ENCODE results near the gene ADGRA1.

- TF ChIP-seq, protein P1, sequence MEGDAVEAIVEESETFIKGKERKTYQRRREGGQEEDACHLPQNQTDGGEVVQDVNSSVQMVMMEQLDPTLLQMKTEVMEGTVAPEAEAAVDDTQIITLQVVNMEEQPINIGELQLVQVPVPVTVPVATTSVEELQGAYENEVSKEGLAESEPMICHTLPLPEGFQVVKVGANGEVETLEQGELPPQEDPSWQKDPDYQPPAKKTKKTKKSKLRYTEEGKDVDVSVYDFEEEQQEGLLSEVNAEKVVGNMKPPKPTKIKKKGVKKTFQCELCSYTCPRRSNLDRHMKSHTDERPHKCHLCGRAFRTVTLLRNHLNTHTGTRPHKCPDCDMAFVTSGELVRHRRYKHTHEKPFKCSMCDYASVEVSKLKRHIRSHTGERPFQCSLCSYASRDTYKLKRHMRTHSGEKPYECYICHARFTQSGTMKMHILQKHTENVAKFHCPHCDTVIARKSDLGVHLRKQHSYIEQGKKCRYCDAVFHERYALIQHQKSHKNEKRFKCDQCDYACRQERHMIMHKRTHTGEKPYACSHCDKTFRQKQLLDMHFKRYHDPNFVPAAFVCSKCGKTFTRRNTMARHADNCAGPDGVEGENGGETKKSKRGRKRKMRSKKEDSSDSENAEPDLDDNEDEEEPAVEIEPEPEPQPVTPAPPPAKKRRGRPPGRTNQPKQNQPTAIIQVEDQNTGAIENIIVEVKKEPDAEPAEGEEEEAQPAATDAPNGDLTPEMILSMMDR (IDR thresholded peaks at IDR 0.05; ENCODE audit: borderline replicate concordance, extremely low read depth, low read length, poor library complexity, severe bottlenecking) = no peak
- TF ChIP-seq EZH2 (IDR thresholded peaks at IDR 0.05; ENCODE audit: borderline replicate concordance, low read depth, low read length, severe bottlenecking) = no peak
These were observed 41.3 kb upstream of the ADGRA1 start for GRCh38 chr10:133046390-133046765.

Data from DND-41 (cell line).